ENCODE data around the gene AP3S1. TPM values are rescaled to one million over a fixed set of nuclear protein-coding genes. Genes with fewer than 3 reads are reported as not detected.
A peak's percentile ranks its signal among the peaks of the same experiment; 100 is the strongest.

Gene AP3S1
- total and polyA plus RNA-seq, 8 donors = 6.4 to 107 (median 57.3) TPM

DNA sequence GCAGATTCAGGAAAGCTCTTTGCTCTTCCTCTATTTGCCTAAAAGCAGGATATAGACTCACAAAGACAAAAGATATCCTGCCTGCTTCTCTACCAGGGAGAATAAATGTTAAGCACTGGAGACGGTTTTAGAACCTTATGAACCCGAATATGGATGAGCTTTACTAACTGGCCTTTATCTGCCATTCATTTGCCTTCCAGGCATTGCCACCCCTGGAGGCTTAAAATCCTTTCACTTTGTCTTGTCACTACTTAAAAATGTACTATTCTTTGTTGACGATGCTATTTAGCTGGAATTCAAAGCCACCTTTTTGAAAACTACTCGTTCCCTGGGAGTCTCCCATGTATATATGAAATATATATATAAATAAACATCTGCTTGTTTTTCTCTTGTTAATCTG lies 97.3 kb downstream of the AP3S1 start:
- Histone ChIP-seq H3K27ac (no peak overlapping the region), H3K36me3 (no peaks in the 10 kb centered on the region), H3K27me3 (no peaks in the 10 kb centered on the region), H3K4me3 (no peak overlapping the region), H3K4me1 (no peaks in the 10 kb centered on the region), H3K9me3 (peaks cover 0 to 6% (median 0%) of the 10 kb centered on the region in 4 donors)
- intact Hi-C loops (cut with DNase I; ENCODE audit: low total_unique reads) = no loop called here
- TF ChIP-seq EP300 (IDR thresholded peaks at IDR 0.05) = no peak
- no peak for TF ChIP-seq POLR2A (IDR thresholded peaks at IDR 0.05)
- TF ChIP-seq POLR2AphosphoS5 (IDR thresholded peaks at IDR 0.05) = no peak
- TF ChIP-seq CTCF (IDR thresholded peaks at IDR 0.05) = no peak
- no peak for DNase-seq
- WGBS, 5 donors = 66 to 71% (median 66%) methylated on average over 4 of the region's 4 CpGs

DNA sequence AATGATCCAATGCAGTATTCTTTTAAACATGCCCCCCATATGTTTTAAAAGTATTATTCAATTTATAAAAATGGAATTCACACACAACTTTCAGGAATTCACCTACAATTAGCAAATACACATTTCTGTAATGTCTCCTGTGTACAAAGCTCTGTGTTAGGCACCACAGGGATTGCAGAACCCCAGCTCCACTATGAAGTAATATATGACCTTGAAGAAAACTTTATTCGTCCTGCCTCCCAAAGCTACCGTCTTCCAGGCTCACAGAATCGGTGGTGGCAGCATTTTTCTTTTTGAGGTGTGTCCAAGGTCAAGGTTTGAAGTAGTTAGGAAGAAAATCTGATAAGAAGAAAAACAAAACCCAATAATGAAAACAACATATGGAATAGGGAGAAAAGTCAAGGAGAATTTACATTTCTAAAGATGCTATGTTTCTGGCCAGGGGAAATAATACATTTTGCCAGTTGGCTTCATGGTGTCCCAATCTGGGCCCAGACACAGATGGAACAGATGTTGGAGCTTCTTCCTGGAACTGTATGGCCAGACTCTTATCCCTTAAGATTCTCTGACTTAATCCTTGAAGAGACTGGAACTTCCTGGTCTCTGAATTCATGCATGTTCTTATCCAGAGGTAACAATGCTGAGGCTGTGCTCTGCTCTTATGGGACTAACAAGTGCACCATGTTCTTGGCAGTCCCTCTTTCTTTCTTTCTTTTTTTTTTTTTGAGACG lies 98.5 kb downstream of the AP3S1 start:
- Histone ChIP-seq H3K4me3 (no peak overlapping the region), H3K36me3 (no peaks in the 10 kb centered on the region), H3K4me1 (no peaks in the 10 kb centered on the region), H3K27me3 (no peaks in the 10 kb centered on the region), H3K27ac (no peak overlapping the region), H3K9me3 (peaks cover 0 to 6% (median 0%) of the 10 kb centered on the region in 4 donors)
- DNase-seq = peak in 1 of 2 donors; percentile 31
- TF ChIP-seq EP300 (IDR thresholded peaks at IDR 0.05) (no peak), POLR2A (IDR thresholded peaks at IDR 0.05) (no peak), POLR2AphosphoS5 (IDR thresholded peaks at IDR 0.05) (no peak), CTCF (IDR thresholded peaks at IDR 0.05) (no peak)
- WGBS, 5 donors = 59 to 75% (median 68%) methylated on average over 3 to 4 of the region's 4 CpGs
- intact Hi-C loops (cut with DNase I; ENCODE audit: low total_unique reads) = no loop called here

DNA sequence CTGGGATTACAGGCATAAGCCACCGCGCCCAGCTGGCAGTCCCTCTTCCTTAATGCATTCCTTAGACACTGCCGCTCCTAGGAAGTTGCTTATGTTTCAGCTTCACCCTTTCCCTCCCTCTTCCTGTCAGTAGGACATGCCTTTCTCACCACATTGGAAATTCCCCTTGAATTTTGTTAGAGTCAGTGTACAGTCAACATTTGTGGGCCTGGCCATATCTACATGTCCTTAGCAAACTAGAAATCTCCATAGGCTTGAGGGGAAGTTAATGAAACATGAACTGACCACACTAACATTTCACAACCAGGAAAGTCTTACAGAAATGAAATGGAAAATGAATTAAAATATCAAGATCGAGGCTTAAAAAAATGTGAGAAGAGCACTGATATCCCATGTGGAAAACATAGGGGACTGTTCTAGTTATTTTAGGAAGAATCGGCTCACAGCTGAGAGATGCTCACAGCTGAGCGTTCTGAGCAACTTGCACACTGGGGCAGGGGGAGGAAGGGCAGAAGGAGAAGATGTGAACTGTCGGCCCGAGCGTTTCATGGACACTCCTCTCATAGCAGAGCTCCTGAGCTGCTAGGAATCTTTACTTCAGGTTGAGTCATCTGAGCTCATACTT lies 99.4 kb downstream of the AP3S1 start:
- no peaks in the 10 kb centered on the region for H3K27me3 ChIP-seq
- H3K36me3 ChIP-seq = no peaks in the 10 kb centered on the region
- no peak for TF ChIP-seq POLR2A (IDR thresholded peaks at IDR 0.05)
- TF ChIP-seq EP300 (IDR thresholded peaks at IDR 0.05) = no peak
- TF ChIP-seq CTCF (IDR thresholded peaks at IDR 0.05) = no peak
- no peak for TF ChIP-seq POLR2AphosphoS5 (IDR thresholded peaks at IDR 0.05)
- DNase-seq = peak in 1 of 2 donors; percentile 27
- no peaks in the 10 kb centered on the region for H3K4me1 ChIP-seq
- no peak overlapping the region for H3K4me3 ChIP-seq
- H3K27ac ChIP-seq = no peak overlapping the region
- intact Hi-C loops (cut with DNase I; ENCODE audit: low total_unique reads) = no loop called here
- peaks cover 0 to 6% (median 0%) of the 10 kb centered on the region in 4 donors for H3K9me3 ChIP-seq
- WGBS, 5 donors = 68 to 83% (median 81%) methylated on average over 9 of the region's 9 CpGs

GRCh38 chr5:115944501-115944900 lies 102.8 kb downstream of the AP3S1 start:
- Histone ChIP-seq H3K27me3 (no peaks in the 10 kb centered on the region), H3K4me3 (no peak overlapping the region), H3K27ac (no peak overlapping the region), H3K4me1 (no peaks in the 10 kb centered on the region), H3K36me3 (no peaks in the 10 kb centered on the region), H3K9me3 (peaks cover 0 to 6% (median 0%) of the 10 kb centered on the region in 4 donors)
- 82 to 93% (median 86%) methylated on average over 3 of the region's 3 CpGs for WGBS, 5 donors
- intact Hi-C loops (cut with DNase I; ENCODE audit: low total_unique reads) = no loop called here
- TF ChIP-seq EP300 (IDR thresholded peaks at IDR 0.05) (no peak), POLR2AphosphoS5 (IDR thresholded peaks at IDR 0.05) (no peak), CTCF (IDR thresholded peaks at IDR 0.05) (no peak), POLR2A (IDR thresholded peaks at IDR 0.05) (no peak)
- DNase-seq = no peak

Measured in stomach (tissue), 9 donors.